HG02970 (cell line): ENCODE measurements around the gene TMBIM4.

Experiments used
- ATAC-seq: cut with Tn5 transposase; IDR thresholded peaks from one replicate; pipeline ENCODE4 v1.9.1; 2021; ENCODE audit warnings: mild to moderate bottlenecking, moderate library complexity, moderate number of reproducible peaks; ENCODE audit not compliant: unreplicated experiment, low FRiP score

Gene TMBIM4

DNA sequence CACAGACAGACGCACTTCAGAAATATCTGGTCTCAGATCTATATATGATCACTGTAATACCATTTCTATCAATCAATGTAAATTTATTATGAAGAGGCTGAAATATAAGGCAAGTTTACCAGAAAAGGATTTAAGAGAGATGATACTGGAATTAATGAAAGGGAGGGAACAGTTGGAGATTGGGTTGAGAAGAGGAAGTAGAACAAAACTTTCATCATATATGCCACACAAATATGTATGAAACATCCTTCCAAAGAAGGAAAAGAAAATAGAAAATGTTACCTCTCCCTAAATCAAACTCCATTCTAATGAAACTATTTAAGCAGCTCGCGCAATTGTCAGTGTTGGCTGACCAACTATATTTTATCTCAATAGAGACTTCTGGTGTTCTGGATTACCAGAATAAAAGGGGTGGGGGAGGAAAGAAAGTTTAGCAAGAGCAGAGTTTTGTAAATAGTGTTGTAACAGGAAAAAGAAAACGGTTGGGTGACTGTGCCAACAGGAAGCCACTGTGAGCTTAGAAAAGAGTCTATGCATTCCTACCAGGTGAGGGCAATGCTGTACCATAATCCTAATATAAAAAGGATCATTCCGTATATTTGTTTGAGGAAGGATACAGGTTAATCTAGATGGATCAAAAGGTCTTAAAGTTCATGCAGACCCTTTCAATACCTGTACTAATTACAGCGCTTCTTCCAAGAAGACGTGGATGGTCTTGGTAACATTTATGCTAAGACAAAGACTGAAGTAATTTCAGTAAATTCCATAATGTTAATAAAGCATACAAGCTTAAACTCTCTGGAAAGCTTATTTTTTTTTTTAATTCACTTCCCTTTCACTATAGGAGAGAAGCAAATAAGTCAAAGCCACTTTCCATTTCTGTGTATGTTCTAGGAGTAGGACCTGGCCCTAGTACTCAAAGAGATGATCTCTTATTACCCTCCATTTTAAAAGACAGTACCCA is 24.7 kb downstream of the TMBIM4 start:
- no peak for ATAC-seq

DNA sequence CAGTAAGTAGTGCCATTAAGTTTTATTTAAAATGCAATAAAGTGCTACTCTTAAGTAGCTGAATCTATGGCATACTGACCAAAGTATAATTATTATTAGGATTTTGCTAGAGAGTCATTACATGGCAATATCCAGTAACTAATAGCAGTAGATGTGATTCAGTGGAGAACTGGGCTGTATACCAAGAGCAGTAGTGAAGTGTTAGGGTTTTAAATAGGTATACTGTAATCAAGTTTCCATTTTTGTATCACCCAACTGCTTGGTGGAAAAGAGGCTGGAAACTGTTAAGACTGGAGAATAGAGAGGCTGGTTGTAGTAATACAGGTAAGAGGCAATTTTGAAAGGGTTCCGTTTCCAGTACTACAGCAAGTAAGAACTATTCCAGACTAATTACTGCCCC is 25.9 kb downstream of the TMBIM4 start:
- ATAC-seq: no peak

DNA sequence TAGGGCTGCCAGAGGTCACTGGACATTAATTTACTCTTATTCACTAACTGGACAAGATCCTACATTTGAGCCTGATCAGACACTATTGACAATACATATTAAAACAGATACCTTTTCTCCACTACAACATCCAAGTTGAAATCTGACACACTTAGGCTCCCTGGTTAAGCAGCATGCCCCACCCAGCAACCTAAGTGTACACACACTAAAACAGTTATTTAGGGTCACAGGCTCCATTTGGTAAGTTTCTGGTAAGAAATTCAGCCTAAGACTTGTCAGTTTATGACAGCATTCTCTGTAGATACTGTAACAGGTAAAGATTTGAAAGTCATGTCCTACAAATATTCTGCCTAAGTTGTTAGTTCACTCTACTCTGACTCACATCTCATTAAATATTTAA is 27.0 kb downstream of the TMBIM4 start:
- no peak for ATAC-seq

DNA sequence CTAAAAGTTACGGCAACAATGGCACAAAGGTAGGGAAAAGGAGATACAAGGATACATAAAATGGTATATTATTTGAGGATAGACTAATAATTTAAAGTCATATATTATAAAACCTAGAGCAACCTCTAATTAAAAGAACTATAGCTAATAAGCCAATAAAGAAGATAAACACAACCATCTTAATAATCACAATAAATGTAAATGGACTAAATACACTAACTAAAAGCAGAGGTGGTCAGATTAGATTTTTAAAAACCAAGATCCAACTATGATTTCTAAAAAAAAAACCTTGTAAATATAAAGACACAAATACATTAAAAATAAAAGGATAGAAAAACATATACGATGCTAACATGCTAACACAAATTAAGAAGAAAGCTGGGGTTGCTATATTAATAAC is 28.5 kb downstream of the TMBIM4 start:
- no peak for ATAC-seq

DNA sequence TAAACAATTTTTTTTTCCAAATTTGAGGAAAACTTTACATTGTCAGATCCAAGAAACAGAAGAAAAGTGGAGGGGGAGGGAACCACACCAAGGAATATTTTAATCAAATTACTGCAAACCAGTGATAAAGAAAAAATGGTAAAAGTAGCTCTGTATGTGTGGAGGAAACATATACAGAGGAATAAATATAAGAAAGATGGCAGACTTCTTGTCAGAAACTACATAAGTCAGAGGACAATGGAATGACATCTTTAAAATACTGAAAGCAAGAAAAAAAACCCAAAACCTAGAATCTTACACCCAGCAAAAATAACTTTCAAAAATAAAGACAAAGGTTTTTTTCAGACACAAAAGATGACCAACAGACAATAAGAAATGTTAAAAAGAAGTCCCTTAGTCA is 29.1 kb downstream of the TMBIM4 start:
- no peak for ATAC-seq

DNA sequence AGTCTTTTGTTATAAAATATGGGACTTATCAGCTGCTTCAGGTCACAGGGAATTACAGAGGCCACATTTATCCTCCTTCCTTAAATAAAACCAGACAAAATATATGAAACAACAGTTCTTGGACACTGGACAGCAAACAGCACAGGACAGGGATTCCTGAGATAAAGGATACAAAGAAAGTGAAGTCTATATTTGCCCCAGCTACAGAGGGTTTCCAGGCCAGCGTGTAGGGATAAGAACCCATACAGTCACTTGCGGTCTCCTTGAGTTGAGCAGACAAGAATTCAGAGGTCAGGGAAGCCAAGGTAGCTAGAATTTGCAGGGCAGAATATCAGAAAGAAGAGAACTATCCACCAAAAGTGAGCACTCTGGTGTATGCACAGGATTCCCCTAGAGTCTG is 30.5 kb downstream of the TMBIM4 start:
- ATAC-seq: no peak

DNA sequence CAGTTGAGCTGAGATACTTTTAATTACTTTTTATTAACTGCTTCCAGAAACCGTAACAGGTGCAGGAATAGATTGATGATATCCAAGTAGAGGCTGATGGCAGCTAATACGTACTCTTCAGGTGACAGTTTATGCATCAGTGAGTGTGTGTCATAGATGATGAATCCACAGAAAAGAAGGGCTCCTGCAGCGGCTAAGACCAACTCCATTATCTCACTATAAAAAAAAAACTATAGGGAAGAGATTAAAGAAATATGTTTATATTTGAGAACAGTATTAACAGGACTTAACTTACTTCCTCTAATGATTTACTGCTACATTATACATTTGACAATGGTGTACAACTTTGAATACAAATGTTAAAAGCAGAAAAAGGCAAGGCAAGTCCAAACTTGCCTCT is 31.9 kb downstream of the TMBIM4 start:
- ATAC-seq: no peak

DNA sequence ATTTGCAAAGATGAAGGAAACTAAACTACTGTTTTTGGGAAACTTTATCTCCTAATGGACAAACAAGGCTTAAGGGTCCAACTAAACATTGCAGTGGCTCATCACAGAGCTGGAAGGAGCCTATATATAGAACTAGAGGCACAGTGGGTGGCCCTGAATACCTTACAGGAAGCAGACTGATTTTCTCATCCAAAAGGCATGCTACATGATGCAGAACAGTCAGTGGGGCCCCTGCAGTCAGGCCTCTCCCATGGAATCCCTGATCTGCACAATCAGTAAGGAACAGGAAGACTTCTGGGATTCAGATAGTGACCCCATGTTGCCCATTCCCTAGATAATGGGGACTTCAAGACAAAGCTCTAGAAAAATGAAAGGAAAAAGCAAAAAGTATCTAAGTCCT is 37.4 kb downstream of the TMBIM4 start:
- no peak for ATAC-seq

DNA sequence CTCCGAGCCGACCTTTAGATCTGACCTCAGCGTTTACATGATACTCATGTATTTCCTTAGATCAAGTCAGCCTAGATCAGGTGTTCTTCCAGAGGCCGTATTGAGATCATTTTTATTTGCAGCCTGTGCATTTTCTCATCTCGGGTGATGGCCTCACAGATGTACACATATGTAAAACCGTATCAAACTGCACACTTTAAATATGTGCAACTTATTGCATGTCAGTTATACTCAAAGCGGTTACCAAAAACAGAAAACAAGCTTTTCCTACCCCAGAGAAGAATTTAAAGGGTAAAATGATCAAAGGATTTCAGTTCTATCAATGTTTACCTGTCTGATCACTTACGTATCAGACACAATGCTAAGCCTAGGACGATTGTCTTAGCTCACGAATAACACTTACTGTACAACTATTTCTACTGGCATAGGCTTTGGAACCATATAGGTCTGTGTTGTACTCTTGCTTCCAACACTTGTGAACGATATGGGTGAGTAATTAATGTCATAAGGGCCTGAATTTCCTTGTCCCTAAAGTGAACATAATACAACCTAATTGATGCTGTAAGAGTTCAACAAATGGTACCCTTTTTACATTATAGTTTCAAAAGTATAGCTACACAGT is 38.6 kb downstream of the TMBIM4 start:
- no peak for ATAC-seq

DNA sequence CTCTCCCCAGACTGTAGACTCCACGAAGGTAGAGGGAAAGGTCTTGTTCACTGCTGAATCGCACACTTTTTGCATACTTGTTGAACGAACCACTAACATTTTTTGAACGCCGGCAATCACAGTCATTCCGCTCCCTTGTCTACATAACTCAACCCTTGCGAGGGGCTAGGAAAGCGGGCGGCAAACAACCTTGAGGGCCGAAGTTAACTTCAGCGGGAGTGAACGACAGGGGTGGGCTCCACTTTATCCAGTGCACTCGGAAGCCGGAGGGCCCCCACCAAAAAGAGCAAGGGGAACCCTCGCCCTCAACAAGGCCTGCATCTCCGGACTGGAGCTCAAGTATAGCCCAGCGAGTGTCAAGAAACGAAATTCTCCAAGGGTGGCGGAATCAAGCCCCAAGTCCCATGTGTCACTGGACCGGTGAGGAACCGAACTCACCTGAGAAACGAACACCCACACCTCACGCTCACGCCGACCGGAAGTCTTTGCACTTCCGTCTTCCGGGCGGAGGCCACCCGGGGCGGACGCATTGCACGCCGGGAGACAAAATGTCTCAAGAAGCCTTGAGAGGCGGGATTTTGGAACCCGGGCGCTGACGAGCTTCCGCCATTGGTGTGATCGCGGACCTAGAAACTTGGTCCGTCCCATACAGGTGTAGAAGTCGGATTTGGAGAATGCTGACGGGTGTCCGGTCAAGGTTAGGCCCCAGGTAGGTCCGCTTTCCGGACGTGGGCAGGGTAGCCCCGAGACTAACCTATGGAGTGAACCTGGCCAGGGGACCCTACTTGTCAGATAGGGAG is 39.3 kb downstream of the TMBIM4 start, which contains the start of gene LLPH:
TSS of gene LLPH (minus strand) at position 484 of the 800 bp plus-strand sequence. CDS start 1,644 bp downstream, outside the sequence.
- ATAC-seq: peak; percentile 99

DNA sequence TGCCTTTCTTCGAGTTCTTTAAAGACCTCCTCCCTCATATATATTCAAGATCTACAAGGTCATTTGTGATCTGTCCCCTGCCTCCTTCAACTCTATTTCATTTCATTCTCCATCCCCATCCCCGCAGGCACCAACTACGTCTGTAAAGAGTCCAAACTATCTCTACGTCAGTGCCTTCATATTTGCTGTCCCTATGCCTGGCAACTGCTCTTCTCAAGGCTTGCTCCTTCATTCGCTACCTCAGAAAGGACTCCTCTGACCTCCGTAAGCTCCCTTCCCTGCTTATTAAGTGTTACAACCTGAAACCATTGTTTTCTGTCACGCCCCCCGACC is 39.9 kb downstream of the TMBIM4 start:
- ATAC-seq: no peak

DNA sequence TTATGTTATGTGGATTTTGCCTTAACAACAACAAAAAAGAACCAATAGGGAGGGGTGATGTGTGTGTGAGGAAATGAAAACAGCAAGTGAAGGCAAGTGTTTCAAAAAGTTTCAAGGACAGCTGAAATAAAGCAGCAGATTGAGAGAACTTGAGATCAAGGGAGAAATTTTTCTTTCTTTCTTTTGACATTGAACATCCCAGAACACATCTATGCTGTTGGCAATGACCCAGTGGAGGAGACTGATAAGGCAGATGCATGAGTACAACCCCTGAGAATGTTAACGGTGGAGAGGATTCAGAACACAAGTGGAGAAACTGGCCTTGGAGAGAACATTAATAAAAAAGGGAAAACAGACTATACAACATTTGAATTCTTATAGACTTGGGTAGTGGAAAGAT is 42.1 kb downstream of the TMBIM4 start:
- no peak for ATAC-seq

DNA sequence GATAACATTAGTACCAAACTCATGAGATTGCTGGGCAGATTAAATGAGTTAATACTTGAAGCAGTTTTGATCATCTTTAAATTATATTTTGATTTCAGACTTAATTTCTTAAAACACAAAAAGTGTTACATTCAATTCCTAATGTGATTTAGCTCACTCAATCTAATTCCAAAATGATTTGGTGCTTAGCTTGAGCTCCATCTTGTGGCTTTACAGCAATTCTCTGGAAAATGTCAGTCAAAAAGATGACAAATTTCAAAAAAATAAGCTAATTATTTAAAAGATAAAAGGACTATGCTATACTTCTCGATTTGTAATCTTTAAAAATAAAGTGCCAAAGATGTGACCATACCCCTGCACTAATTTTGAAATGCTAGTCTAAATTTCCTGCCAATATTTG is 49.3 kb downstream of the TMBIM4 start:
- no peak for ATAC-seq

DNA sequence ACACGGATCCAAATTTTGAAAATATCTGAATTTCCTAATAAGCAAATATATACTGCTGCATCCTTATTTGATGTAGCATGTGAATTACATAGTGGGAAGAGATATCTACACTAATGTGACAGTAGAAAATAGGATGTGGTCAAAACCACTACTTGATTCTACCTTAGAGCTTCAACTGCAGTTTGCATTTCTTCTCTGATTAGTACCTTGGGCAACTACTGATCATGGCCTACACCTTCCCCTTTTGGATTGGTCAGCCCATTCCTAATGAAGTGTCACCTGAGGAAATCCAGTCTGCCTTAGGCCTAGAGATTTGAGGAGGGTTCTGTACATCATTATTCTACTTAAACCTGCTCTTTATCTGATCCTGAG is 49.9 kb downstream of the TMBIM4 start:
- ATAC-seq: no peak

DNA sequence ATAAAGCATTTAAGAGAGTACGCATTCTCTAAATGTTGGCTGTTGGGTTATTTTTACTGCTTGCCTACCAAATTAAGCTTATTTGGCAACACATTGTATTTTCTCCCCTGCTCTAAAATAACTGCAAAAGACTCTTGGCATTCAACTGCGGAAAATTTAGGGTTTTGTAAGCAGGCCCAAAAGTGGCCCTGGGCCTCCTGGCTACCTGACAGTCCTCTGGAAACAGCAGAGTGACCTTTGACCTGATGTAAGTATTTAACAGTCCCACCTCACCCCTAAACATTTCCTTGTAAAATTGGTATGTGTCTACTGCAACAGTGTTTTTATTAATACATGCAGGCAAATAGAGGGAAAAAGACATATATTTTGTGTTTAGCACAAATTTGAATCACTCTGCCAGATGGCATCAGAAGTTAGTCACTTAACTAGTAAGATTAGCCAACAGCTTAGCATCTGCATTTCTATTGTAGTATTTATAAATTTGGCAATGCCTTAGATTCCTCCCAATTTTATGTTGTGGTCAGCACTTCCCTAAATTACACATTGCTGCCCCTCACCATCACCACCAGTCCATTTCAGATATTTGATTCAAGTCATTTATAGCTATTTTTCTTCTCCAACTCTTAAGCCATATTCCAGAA is 50.4 kb downstream of the TMBIM4 start:
- ATAC-seq: no peak

DNA sequence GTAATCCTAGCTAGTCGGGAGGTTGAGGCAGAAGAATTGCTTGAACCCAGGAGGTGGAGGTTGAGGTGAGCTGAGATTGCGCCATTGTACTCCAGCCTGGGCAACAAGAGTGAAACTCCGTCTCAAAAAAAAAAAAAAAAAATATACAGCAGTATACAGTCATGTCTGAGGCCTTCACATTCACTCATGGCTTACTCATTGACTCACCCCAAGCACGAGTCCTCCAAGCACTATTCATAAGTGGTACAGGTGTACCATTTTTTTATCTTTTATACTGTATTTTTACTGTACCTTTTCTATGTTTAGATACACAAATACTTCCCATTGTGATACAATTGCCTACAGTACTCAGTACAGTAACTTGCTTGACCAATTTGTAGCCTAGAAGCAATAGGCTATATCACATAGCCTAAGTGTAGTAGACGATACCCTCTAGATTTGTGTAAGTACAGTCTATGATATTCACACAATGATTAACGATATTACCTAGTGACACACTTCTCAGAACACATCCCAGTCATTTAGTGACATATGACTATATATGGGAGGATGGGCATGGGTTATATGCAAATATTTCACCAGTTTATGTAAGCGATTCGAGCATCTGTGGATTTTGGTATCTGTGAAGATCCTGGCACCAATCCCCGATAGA is 51.4 kb downstream of the TMBIM4 start:
- ATAC-seq: no peak

DNA sequence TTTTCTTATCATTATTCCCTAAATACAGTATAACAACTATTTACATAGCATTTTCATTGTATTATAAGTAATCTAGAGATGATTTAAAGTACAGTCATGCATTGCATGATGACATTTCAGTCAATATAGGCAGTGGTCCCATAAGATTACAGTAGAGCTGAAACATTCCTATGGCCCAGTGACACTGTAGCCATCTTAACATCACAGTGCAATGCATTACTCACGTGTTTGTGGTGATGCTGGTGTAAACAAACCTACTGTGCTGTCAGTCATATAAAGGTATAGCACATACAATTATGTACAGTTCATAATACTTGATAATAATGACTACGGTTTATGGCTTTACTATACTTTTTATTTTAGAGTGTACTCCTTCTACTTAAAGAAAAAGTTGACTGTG is 52.6 kb downstream of the TMBIM4 start:
- ATAC-seq: no peak

DNA sequence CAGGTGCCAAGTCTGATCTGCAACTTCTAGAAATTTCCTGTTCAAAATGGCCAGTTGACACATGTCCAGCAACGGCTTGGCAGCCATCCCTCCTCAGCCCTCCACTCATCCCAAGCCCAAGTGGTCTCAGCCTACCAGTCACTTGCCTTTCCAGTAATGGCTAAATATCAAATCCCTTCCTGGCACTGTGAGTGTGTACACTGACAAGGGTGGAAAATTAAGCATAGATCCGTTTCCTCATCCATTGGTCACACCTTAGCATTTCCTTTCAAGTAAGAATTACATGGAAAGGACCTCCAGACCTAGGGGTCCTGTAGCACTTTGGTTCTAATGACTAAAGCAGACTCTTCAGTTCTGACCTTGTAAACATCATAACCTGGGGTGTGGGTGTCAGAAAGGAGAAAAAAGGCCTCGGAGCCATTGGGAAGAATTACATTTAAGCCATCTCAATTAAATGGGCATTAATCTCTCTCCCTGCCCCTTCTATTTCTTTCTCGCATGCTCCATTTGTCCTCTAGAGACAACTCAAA is 54.7 kb downstream of the TMBIM4 start:
- no peak for ATAC-seq

DNA sequence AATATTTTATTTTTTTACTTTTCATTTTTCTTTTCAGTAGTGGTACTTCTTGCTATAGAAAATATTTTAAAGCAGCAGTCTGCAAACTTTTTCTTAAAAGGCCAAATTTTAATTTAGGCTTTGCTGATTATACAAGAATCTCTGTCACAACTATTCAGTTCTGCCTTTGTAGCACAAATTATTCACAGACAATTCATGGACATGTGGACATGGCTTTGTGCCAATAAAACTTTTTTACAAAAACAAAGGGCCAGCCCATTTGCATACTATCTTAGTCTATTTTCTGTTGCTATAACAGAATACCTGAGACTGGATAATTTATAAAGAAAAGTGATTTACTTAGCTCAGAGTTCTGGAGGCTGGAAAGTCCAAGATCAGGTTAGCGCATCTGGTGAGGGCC is 56.3 kb downstream of the TMBIM4 start:
- ATAC-seq: no peak

DNA sequence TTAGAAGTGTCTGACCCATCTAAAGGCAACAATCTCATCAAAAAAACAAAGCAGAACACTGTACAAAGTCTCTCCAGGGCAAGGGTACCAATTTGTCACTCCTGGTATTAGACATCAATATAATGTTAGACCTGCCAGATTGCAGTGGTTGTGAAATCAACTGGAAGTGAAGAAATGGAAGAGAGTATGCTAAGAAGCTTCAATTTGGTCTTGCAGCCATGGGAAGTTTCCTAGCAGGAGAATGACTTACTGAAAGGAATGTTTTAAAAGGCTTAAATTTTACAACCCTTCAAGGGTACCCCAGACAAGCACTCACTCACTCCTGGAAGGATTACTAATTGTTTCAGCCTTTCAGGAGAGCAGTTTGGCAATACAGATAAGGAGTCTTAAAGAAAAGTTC is 58.2 kb downstream of the TMBIM4 start:
- no peak for ATAC-seq
